ENCODE measurements around the gene HOXC10. TPM values are rescaled to one million over a fixed set of nuclear protein-coding genes. Genes with fewer than 3 reads are reported as not detected.

HOXC10 gene
- total RNA-seq, 2 donors from 2014 or later = not detected

Other genes starting within 250 kb of the HOXC10 start
- gene CISTR, start 233.2 kb upstream of the HOXC10 start, total RNA-seq = not detected
- gene HOXC13, start 46.3 kb upstream of the HOXC10 start, total RNA-seq = not detected
- gene HOXC12, start 30.2 kb upstream of the HOXC10 start, total RNA-seq = not detected
- gene HOXC11, start 12.0 kb upstream of the HOXC10 start, total RNA-seq = not detected
- gene HOTAIR, start 10.2 kb upstream of the HOXC10 start, total RNA-seq = not detected
- gene HOXC9, start 15.0 kb downstream of the HOXC10 start, total RNA-seq = not detected
- gene HOXC8, start 23.8 kb downstream of the HOXC10 start, total RNA-seq = not detected
- not detected for gene HOXC6, start 43.3 kb downstream of the HOXC10 start, total RNA-seq
- not detected for gene HOXC5, start 47.9 kb downstream of the HOXC10 start, total RNA-seq
- gene HOXC4, start 68.7 kb downstream of the HOXC10 start, total RNA-seq = under 1 TPM in 1 of 2 donors, not detected in 1; 0.18 TPM
- 10 to 100 TPM; 18.0 to 25.9 TPM for gene SMUG1, start 203.8 kb downstream of the HOXC10 start, total RNA-seq